Nephron progenitor cell (in vitro differentiated cells): ENCODE measurements around the gene BHLHE23.

Source experiments
- DNase-seq: peaks from one replicate; pipeline ENCODE4 v3.0.0; 2021
- H3K27ac Mint-ChIP-seq: 2 replicates; pipeline ENCODE4 v1.8.0; 2021; ENCODE audit warnings: mild to moderate bottlenecking, moderate library complexity, mixed read lengths
- H3K27me3 Mint-ChIP-seq: 2 replicates; pipeline ENCODE4 v1.8.0; 2021; ENCODE audit warnings: mild to moderate bottlenecking, low read depth, mixed read lengths; ENCODE audit not compliant: poor library complexity
- H3K36me3 Mint-ChIP-seq: 2 replicates; pipeline ENCODE4 v1.8.0; 2021; ENCODE audit warnings: low read depth, mixed read lengths
- H3K4me1 Mint-ChIP-seq: 2 replicates; pipeline ENCODE4 v1.8.0; 2021; ENCODE audit warnings: mixed read lengths
- H3K4me3 Mint-ChIP-seq: 2 replicates; pipeline ENCODE4 v1.8.0; 2021; ENCODE audit warnings: mild to moderate bottlenecking, moderate library complexity, mixed read lengths
- H3K9me3 Mint-ChIP-seq: 2 replicates; pipeline ENCODE4 v1.8.0; 2021; ENCODE audit warnings: mild to moderate bottlenecking, moderate library complexity, mixed read lengths
- TF ChIP-seq, protein P1 (sequence below): fragments of 200-600 bp; sonication (generic); IDR thresholded peaks from 2 replicates; pipeline ENCODE4 v1.5.0; 2021; ENCODE audit warnings: antibody characterized with exemption

Gene BHLHE23

DNA sequence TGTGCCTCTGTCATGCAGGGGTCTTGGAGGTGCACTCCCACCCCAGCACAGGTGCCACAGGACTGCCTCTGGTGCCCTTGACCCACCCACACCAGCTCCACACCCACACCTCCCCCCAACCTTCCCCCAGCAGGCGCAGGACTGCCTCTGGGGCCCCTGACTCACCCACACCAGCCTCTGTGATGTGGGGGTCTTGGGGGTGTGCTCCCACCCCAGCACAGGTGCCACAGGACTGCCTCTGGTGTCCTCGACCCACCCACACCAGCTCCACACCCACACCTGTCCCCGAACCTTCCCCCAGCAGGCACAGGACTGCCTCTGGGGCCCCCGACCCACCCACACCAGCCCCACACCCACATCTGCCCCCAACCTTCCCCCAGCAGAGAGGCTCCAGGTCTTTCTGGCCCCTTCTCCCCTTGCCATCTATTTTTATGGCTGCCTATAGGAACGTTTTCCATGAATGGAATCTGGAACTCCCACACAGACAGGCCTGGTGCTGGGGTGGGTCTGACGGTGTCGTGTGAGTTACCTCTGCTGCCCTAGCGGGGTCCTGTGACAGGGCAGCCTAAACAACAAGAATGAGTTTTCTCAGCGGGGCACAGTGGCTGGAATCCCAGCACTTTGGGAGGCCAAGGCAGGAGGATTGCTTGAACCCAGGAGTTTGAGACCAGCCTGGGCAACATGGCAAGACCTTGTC is 30.8 kb downstream of the BHLHE23 start:
- H3K27ac Mint-ChIP-seq = no peak overlapping the region
- peaks cover 58% of the 10 kb centered on the region for H3K27me3 Mint-ChIP-seq
- no peaks in the 10 kb centered on the region for H3K9me3 Mint-ChIP-seq
- H3K4me1 Mint-ChIP-seq = peaks cover 64% of the 10 kb centered on the region
- peak overlapping the region; percentile 10 for H3K4me3 Mint-ChIP-seq
- TF ChIP-seq, protein P1, sequence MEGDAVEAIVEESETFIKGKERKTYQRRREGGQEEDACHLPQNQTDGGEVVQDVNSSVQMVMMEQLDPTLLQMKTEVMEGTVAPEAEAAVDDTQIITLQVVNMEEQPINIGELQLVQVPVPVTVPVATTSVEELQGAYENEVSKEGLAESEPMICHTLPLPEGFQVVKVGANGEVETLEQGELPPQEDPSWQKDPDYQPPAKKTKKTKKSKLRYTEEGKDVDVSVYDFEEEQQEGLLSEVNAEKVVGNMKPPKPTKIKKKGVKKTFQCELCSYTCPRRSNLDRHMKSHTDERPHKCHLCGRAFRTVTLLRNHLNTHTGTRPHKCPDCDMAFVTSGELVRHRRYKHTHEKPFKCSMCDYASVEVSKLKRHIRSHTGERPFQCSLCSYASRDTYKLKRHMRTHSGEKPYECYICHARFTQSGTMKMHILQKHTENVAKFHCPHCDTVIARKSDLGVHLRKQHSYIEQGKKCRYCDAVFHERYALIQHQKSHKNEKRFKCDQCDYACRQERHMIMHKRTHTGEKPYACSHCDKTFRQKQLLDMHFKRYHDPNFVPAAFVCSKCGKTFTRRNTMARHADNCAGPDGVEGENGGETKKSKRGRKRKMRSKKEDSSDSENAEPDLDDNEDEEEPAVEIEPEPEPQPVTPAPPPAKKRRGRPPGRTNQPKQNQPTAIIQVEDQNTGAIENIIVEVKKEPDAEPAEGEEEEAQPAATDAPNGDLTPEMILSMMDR = no peak
- no peak for DNase-seq
- H3K36me3 Mint-ChIP-seq = no peaks in the 10 kb centered on the region

DNA sequence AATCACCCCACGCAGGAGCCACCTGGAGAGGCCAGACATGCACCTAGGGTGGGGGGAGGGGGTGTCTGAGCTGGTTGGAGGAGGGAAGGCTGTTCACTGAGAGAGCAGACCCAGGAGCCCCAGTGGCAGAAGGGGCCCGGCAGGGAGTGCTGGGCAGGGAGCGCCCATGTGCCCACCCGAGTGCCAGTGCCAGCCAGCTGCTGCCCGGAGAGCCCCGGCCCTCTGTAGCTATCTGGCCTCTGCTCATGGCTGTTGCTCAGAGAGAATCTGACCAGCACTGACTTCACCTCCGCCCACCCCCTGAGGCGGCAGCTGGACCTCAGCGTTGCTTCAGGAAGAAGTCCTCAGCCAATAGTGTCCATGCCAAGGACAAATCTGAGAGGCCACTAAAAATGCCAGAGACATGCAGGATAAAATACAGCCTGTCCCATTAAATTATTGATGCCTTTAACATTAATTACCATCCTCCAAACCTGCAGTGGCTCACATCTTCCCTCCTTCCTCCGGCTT is 31.5 kb downstream of the BHLHE23 start:
- H3K36me3 Mint-ChIP-seq = no peaks in the 10 kb centered on the region
- DNase-seq = no peak
- H3K4me3 Mint-ChIP-seq = no peak overlapping the region
- TF ChIP-seq, protein P1 = no peak
- peaks cover 54% of the 10 kb centered on the region for H3K27me3 Mint-ChIP-seq
- no peaks in the 10 kb centered on the region for H3K9me3 Mint-ChIP-seq
- H3K4me1 Mint-ChIP-seq = peaks cover 59% of the 10 kb centered on the region
- no peak overlapping the region for H3K27ac Mint-ChIP-seq

DNA sequence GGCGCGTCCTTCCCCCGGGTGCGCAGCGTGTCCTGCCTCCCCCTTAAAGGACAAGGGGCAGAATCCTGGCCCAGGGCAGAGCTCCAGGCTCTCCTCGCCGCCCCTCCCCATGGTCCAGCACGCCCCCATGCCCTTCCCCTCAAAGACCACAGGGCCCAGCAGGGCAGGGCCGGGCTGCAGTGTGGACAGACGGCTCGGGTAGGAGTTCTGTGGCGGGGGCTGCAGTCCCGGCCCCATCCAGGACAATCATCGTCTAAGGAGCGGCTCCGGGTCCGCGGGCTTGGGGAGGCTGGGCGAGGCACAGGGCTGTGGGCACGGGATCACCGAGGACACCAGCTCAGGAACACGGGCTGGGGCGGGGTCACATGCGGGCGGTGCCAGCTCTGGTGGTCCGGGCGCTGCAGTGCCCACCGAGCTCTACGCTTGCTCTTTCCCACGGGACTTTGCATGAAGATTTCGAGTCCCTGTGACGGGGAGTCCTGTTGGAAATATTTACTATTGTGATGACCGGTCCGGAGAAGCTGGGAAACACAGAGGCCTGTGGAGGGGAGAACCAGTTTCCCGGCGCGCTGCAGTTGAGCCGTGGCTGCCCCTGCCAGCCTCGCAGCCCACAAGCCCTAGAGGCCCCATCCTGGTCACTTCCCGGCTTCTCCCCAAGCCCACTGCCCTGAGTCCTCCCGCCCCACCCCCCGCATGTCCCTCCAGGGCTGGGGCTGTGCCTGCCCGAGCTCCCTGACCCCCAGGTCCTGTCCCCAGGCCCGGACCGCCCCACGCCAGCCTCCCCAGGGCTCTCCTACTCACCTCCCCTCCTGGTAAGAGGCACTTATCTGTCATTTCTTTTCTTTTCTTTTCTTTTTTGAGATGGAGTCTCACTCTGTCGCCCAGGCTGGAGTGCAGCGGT is 33.7 kb downstream of the BHLHE23 start:
- no peak for DNase-seq
- peaks cover 68% of the 10 kb centered on the region for H3K27me3 Mint-ChIP-seq
- H3K36me3 Mint-ChIP-seq = no peaks in the 10 kb centered on the region
- peaks cover 43% of the 10 kb centered on the region for H3K4me1 Mint-ChIP-seq
- TF ChIP-seq, protein P1 = no peak
- H3K4me3 Mint-ChIP-seq = peak overlapping the region; percentile 32
- no peak overlapping the region for H3K27ac Mint-ChIP-seq
- H3K9me3 Mint-ChIP-seq = no peaks in the 10 kb centered on the region

DNA sequence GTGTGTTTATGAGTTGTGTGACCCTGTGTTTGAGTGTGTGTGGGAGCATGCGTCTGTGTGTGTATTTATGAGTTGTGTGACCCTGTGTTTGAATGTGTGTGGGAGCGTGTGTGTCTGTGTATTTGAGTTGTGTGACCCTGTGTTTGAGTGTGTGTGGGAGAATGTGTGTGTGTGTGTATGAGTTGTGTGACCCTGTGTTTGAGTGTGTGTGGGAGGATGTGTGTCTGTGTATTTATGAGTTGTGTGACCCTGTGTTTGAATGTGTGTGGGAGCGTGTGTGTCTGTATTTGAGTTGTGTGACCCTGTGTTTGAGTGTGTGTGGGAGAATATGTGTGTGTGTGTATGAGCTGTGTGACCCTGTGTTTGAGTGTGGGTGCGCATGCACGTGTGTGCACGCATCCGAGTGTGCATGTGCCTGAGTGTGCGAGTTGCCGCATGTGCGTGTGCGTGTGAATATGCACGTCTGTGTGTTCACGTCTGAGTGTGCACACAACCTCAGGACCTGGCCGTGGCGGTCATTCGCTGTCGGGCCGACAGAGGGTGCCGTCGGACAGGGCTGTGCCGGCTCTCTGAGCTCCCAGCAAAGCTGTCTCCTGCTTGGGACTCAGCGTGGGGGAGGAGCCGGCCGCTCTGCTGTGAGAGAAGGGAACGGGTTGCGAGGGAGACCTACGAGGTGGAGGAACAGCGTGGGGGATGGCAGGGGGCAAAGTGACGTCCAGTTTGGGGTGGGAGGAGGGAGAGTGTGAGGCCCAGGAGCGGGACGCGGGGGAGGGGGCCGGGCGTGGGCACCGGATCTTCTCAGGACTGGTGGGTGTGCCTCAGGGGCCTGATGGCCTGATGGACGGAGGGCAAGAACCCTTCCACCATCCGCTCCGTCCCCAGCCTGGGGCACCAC is 34.6 kb downstream of the BHLHE23 start:
- Mint-ChIP-seq H3K27ac (no peak overlapping the region), H3K27me3 (peaks cover 68% of the 10 kb centered on the region), H3K4me3 (peak overlapping the region; percentile 52), H3K4me1 (peaks cover 42% of the 10 kb centered on the region), H3K9me3 (no peaks in the 10 kb centered on the region), H3K36me3 (no peaks in the 10 kb centered on the region)
- DNase-seq = peak; percentile 94
- TF ChIP-seq, protein P1 = peak; percentile 78

DNA sequence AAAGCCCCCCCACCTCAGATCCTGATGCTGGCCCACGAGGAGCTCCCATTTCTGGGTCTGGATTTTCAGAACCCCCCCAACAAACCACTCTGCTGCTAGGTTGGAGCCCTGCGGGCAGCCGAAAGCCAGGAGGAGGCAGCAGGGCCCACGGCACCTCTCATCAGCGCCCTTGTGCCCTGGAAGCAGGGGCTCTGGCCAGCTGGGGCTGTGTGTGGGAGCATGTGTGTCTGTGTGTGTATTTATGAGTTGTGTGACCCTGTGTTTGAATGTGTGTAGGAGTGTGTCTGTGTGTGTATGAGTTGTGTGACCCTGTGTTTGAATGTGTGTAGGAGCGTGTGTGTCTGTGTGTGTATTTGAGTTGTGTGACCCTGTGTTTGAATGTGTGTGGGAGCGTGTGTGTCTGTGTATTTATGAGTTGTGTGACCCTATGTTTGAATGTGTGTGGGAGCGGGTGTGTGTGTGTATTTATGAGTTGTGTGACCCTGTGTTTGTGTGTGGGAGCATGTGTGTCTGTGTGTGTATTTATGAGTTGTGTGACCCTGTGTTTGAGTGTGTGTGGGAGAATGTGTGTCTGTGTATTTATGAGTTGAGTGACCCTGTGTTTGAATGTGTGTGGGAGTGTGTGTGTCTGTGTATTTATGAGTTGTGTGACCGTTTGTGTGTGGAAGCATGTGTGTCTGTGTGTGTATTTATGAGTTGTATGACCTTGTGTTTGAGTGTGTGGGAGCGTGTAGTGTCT is 35.4 kb downstream of the BHLHE23 start:
- no peaks in the 10 kb centered on the region for H3K9me3 Mint-ChIP-seq
- H3K4me3 Mint-ChIP-seq = no peak overlapping the region
- TF ChIP-seq, protein P1 = no peak
- H3K27me3 Mint-ChIP-seq = peaks cover 63% of the 10 kb centered on the region
- no peaks in the 10 kb centered on the region for H3K36me3 Mint-ChIP-seq
- H3K4me1 Mint-ChIP-seq = peaks cover 37% of the 10 kb centered on the region
- H3K27ac Mint-ChIP-seq = peak overlapping the region; percentile 5
- DNase-seq = no peak
